SK-N-SH (cell line): ENCODE measurements around the gene TRPM2. TPM values are rescaled to one million over a fixed set of nuclear protein-coding genes. Genes with fewer than 3 reads are reported as not detected.
A peak's percentile ranks its signal among the peaks of the same experiment; 100 is the strongest.

Experiments
- CTCF ChIA-PET: fragments of 300-600, 350-600 bp; formaldehyde crosslinking; extraction: SDS; loops from one replicate; lab custom pipeline; 2021; lab: Yijun Ruan, JAX
- POLR2A ChIA-PET: fragments of 350-600 bp; sonication (Branson Sonifier 250); formaldehyde crosslinking; extraction: SDS; loops from one replicate; lab custom pipeline; 2020; ENCODE audit warnings: antibody characterized with exemption, inconsistent platforms; lab: Yijun Ruan, JAX
- DNase-seq: peaks from one replicate; pipeline ENCODE4 v3.0.0; 2012
- H2AFZ ChIP-seq: fragments of 200-600 bp; sonication (generic); 2 replicates; pipeline ENCODE4 v1.8.1; 2016; ENCODE audit warnings: antibody characterized with exemption, mild to moderate bottlenecking, low read depth
- H3F3A ChIP-seq: fragments of 200-600 bp; sonication (generic); replicated peaks from 2 replicates; pipeline ENCODE3; 2016; ENCODE audit warnings: antibody characterized with exemption, mild to moderate bottlenecking; ENCODE audit not compliant: insufficient read depth
- H3K27ac ChIP-seq, 2 experiments: fragments of 200-500 bp in 1 of 2; fragments of 200-600 bp in 1 of 2; sonication (Bioruptor generic) in 1 of 2; sonication (generic), shearing (Covaris generic) in 1 of 2; 2 replicates each; pipeline versions ENCODE4 v1.5.1 to v1.6.1; 2014 to 2016; ENCODE audit warnings: low read depth in 2 of 2, inconsistent platforms in 1 of 2, low read length in 1 of 2, mild to moderate bottlenecking in 1 of 2, mixed read lengths in 1 of 2
- H3K27me3 ChIP-seq: fragments of 200-600 bp; sonication (generic), shearing (Covaris generic); 2 replicates; pipeline ENCODE4 v1.6.1; 2016; ENCODE audit warnings: mixed run types; ENCODE audit not compliant: insufficient read depth
- H3K36me3 ChIP-seq, 2 experiments: fragments of 200-500 bp in 1 of 2; fragments of 200-600 bp in 1 of 2; sonication (Bioruptor generic) in 1 of 2; sonication (generic) in 1 of 2; replicated peaks in 1 of 2; 2 replicates each; pipeline versions ENCODE3 to v1.5.1; 2014 to 2016; ENCODE audit warnings: low read length in 1 of 2, mild to moderate bottlenecking in 1 of 2; ENCODE audit not compliant: insufficient read depth in 2 of 2, control insufficient read depth in 1 of 2
- H3K4me1 ChIP-seq, 2 experiments: fragments of 200-500 bp in 1 of 2; fragments of 200-600 bp in 1 of 2; sonication (Bioruptor generic) in 1 of 2; sonication (generic), shearing (Covaris generic) in 1 of 2; 2 replicates each; pipeline versions ENCODE4 v1.5.1 to v1.6.1; 2014 to 2016; ENCODE audit warnings: low read depth in 1 of 2, low read length in 1 of 2, mixed run types in 1 of 2; ENCODE audit not compliant: insufficient read depth in 2 of 2, control insufficient read depth in 1 of 2
- H3K4me2 ChIP-seq: fragments of 200-600 bp; sonication (generic), shearing (Covaris generic); 2 replicates; pipeline ENCODE4 v1.6.1; 2017; ENCODE audit warnings: mixed run types
- H3K4me3 ChIP-seq, 2 experiments: fragments of 200-500 bp in 1 of 2; fragments of 200-600 bp in 1 of 2; sonication (Bioruptor generic) in 1 of 2; sonication (generic), shearing (Covaris generic) in 1 of 2; 2 replicates each; pipeline versions ENCODE4 v1.5.1 to v1.8.1; 2014 to 2016; ENCODE audit warnings: low read depth in 2 of 2, inconsistent platforms in 1 of 2, low read length in 1 of 2, mild to moderate bottlenecking in 1 of 2, mixed read lengths in 1 of 2, moderate library complexity in 1 of 2
- H3K79me2 ChIP-seq: fragments of 200-600 bp; sonication (generic); 2 replicates; pipeline ENCODE4 v1.8.1; 2017; ENCODE audit warnings: mild to moderate bottlenecking; ENCODE audit not compliant: insufficient read depth
- H3K9ac ChIP-seq: fragments of 200-600 bp; sonication (generic); 2 replicates; pipeline ENCODE4 v1.6.1; 2017; ENCODE audit warnings: mixed run types
- H3K9me2 ChIP-seq: fragments of 200-600 bp; sonication (generic); 2 replicates; pipeline ENCODE4 v1.6.1; 2017; ENCODE audit warnings: mixed run types
- H3K9me3 ChIP-seq: fragments of 200-600 bp; sonication (generic); 2 replicates; pipeline ENCODE4 v1.6.1; 2017; ENCODE audit warnings: mixed run types, mild to moderate bottlenecking, moderate library complexity
- H4K20me1 ChIP-seq: fragments of 200-600 bp; sonication (generic); 2 replicates; pipeline ENCODE4 v1.6.1; 2017; ENCODE audit warnings: mild to moderate bottlenecking, mixed run types; ENCODE audit not compliant: insufficient read depth
- CHD2 ChIP-seq: fragments of 150-350 bp; IDR thresholded peaks from 2 replicates; pipeline ENCODE4 v1.6.1; 2018; ENCODE audit warnings: low read length; ENCODE audit not compliant: partially characterized antibody
- EP300 ChIP-seq, 2 experiments: IDR thresholded peaks; 2 replicates each; pipeline versions ENCODE4 v1.4.0 to v1.6.1; 2012; ENCODE audit warnings: borderline replicate concordance in 1 of 2, low read depth in 1 of 2, low read length in 1 of 2
- FOSL2 ChIP-seq: IDR thresholded peaks from 2 replicates; pipeline ENCODE4 v1.4.0; 2012; ENCODE audit warnings: low read depth, mild to moderate bottlenecking, moderate library complexity, borderline replicate concordance
- FOXJ3 ChIP-seq: sonication (generic); formaldehyde crosslinking; IDR thresholded peaks from 2 replicates; pipeline ENCODE4 v1.5.1; 2020; ENCODE audit warnings: mild to moderate bottlenecking, missing genetic modification reagents
- GABPA ChIP-seq: IDR thresholded peaks from 2 replicates; pipeline ENCODE4 v1.4.0; 2012; ENCODE audit warnings: low read depth, mild to moderate bottlenecking
- GATA2 ChIP-seq: sonication (generic); formaldehyde crosslinking; IDR thresholded peaks from 2 replicates; pipeline ENCODE4 v1.5.0; 2020; ENCODE audit warnings: mild to moderate bottlenecking, missing genetic modification reagents
- MEF2A ChIP-seq: IDR thresholded peaks from 2 replicates; pipeline ENCODE4 v1.4.0; 2012; ENCODE audit warnings: low read depth, borderline replicate concordance
- NFIC ChIP-seq: IDR thresholded peaks from 2 replicates; pipeline ENCODE4 v1.4.0; 2012; ENCODE audit warnings: borderline replicate concordance
- NRF1 ChIP-seq: IDR thresholded peaks from 2 replicates; pipeline ENCODE4 v1.6.1; 2012; ENCODE audit warnings: low read depth, mild to moderate bottlenecking, low read length
- RCOR1 ChIP-seq: fragments of 150-350 bp; IDR thresholded peaks from 2 replicates; pipeline ENCODE4 v1.6.1; 2017; ENCODE audit warnings: antibody characterized with exemption, low read length
- RXRA ChIP-seq: IDR thresholded peaks from 2 replicates; pipeline ENCODE4 v1.4.0; 2012; ENCODE audit warnings: low read depth, mild to moderate bottlenecking, borderline replicate concordance
- SMC3 ChIP-seq: IDR thresholded peaks from 2 replicates; pipeline ENCODE4 v1.6.1; 2012; ENCODE audit warnings: low read depth, low read length, improper control_type of control experiment
- TCF12 ChIP-seq: IDR thresholded peaks from 2 replicates; pipeline ENCODE4 v1.4.0; 2012
- WGBS: methylation state at CpG from one replicate; pipeline ENCODE4 v1.1.6; 2017; ENCODE audit warnings: low lambda C conversion rate; 5-methylcytosine and 5-hydroxymethylcytosine counted together
- polyA plus RNA-seq, 3 experiments: library from polyadenylated mRNA; depleted of rRNA; stranded (reverse); fragments of >200 nt; gene quantifications; 2 replicates each; pipeline ENCODE4 v1.2.3, GENCODE V29; 2012
- TF ChIP-seq, protein P1 (sequence below): fragments of 200-600 bp; sonication (generic); IDR thresholded peaks from 2 replicates; pipeline ENCODE4 v1.6.1; 2017; ENCODE audit warnings: antibody characterized with exemption, mild to moderate bottlenecking, moderate library complexity
- TF ChIP-seq, protein P2 (sequence below): IDR thresholded peaks from 2 replicates; pipeline ENCODE4 v1.6.1; 2012; ENCODE audit warnings: mild to moderate bottlenecking, low read depth, low read length, moderate library complexity
- TF ChIP-seq, protein P3 (sequence below): IDR thresholded peaks from 2 replicates; pipeline ENCODE4 v1.4.0; 2012; ENCODE audit warnings: low read depth, borderline replicate concordance

Gene TRPM2
- polyA plus RNA-seq, 1 of the 3 experiments (the other 2 are of a cell fraction): not detected

DNA sequence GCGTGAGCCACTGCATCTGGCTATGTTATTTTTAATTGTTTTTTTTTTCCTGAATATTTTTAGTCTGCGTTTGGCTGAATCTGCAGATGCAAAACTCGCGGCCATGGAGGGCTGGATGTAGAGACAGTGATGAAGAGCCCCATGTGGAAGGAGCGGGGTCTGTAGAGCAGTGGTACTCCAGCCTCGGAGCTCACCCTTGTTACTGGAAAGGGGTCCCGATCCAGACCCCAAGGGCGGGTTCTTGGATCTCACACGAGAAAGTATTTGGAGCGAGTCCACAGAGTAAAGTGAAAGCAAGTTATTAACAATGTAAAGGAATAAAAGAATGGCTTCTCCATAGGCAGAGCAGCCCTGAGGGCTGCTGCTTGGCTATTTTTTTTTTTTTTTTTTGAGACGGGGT is 2.7 kb downstream of the TRPM2 start:
- 36% methylated on average over 11 of the region's 11 CpGs for WGBS
- CTCF ChIA-PET: interaction anchor here (0.7 kb wide), 1 partner anchor 528 kb away, joined by 3 read pairs; no protein-coding TSS in a partner anchor

More for the DNA sequence above, 2.7 kb downstream of the TRPM2 start:
- no peak overlapping the region for H3K9ac ChIP-seq
- H3K9me2 ChIP-seq: no peaks in the 10 kb centered on the region
- H3K27ac ChIP-seq: no peak overlapping the region
- POLR2A ChIA-PET: no interaction called here
- H4K20me1 ChIP-seq: no peaks in the 10 kb centered on the region
- no peak overlapping the region for H2AFZ ChIP-seq
- TF ChIP-seq, protein P1, sequence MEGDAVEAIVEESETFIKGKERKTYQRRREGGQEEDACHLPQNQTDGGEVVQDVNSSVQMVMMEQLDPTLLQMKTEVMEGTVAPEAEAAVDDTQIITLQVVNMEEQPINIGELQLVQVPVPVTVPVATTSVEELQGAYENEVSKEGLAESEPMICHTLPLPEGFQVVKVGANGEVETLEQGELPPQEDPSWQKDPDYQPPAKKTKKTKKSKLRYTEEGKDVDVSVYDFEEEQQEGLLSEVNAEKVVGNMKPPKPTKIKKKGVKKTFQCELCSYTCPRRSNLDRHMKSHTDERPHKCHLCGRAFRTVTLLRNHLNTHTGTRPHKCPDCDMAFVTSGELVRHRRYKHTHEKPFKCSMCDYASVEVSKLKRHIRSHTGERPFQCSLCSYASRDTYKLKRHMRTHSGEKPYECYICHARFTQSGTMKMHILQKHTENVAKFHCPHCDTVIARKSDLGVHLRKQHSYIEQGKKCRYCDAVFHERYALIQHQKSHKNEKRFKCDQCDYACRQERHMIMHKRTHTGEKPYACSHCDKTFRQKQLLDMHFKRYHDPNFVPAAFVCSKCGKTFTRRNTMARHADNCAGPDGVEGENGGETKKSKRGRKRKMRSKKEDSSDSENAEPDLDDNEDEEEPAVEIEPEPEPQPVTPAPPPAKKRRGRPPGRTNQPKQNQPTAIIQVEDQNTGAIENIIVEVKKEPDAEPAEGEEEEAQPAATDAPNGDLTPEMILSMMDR: no peak
- TF ChIP-seq GATA2 (CRISPR knock-in tag) (no peak), TCF12 (no peak), EP300 (IDR thresholded peaks at IDR 0.05; ENCODE audit: borderline replicate concordance in 1 of 2, low read depth in 1 of 2, low read length in 1 of 2) (no peak), MEF2A (no peak), NFIC (no peak), SMC3 (no peak), FOXJ3 (no peak), RXRA (no peak), RCOR1 (no peak), GABPA (no peak), FOSL2 (no peak), CHD2 (no peak), NRF1 (no peak)
- TF ChIP-seq, protein P2, sequence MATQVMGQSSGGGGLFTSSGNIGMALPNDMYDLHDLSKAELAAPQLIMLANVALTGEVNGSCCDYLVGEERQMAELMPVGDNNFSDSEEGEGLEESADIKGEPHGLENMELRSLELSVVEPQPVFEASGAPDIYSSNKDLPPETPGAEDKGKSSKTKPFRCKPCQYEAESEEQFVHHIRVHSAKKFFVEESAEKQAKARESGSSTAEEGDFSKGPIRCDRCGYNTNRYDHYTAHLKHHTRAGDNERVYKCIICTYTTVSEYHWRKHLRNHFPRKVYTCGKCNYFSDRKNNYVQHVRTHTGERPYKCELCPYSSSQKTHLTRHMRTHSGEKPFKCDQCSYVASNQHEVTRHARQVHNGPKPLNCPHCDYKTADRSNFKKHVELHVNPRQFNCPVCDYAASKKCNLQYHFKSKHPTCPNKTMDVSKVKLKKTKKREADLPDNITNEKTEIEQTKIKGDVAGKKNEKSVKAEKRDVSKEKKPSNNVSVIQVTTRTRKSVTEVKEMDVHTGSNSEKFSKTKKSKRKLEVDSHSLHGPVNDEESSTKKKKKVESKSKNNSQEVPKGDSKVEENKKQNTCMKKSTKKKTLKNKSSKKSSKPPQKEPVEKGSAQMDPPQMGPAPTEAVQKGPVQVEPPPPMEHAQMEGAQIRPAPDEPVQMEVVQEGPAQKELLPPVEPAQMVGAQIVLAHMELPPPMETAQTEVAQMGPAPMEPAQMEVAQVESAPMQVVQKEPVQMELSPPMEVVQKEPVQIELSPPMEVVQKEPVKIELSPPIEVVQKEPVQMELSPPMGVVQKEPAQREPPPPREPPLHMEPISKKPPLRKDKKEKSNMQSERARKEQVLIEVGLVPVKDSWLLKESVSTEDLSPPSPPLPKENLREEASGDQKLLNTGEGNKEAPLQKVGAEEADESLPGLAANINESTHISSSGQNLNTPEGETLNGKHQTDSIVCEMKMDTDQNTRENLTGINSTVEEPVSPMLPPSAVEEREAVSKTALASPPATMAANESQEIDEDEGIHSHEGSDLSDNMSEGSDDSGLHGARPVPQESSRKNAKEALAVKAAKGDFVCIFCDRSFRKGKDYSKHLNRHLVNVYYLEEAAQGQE: no peak
- TF ChIP-seq, protein P3, sequence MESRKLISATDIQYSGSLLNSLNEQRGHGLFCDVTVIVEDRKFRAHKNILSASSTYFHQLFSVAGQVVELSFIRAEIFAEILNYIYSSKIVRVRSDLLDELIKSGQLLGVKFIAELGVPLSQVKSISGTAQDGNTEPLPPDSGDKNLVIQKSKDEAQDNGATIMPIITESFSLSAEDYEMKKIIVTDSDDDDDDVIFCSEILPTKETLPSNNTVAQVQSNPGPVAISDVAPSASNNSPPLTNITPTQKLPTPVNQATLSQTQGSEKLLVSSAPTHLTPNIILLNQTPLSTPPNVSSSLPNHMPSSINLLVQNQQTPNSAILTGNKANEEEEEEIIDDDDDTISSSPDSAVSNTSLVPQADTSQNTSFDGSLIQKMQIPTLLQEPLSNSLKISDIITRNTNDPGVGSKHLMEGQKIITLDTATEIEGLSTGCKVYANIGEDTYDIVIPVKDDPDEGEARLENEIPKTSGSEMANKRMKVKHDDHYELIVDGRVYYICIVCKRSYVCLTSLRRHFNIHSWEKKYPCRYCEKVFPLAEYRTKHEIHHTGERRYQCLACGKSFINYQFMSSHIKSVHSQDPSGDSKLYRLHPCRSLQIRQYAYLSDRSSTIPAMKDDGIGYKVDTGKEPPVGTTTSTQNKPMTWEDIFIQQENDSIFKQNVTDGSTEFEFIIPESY: no peak
- no peaks in the 10 kb centered on the region for H3F3A ChIP-seq
- no peaks in the 10 kb centered on the region for H3K36me3 ChIP-seq
- no peaks in the 10 kb centered on the region for H3K79me2 ChIP-seq
- peak overlapping the region; percentile 33; the same call in 1 of the 2 replicates for H3K4me2 ChIP-seq
- H3K27me3 ChIP-seq: peaks cover 47% of the 10 kb centered on the region
- no peaks in the 10 kb centered on the region for H3K4me1 ChIP-seq
- no peak overlapping the region for H3K4me3 ChIP-seq
- DNase-seq: no peak
- H3K9me3 ChIP-seq: no peaks in the 10 kb centered on the region
